Measurements from ENCODE around the gene RNMT.

GRCh38 chr18:13684546-13684945, 41.9 kb upstream of the RNMT start:
- TF ChIP-seq REST (IDR thresholded peaks at IDR 0.05; ENCODE audit: unreplicated experiment), result no peak
- TF ChIP-seq CTCF (conservative IDR thresholded peaks at IDR 0.05; ENCODE audit: low read depth in 2 of 2), result no peak
